Measurements from ENCODE around the gene SLC22A23.
"Not testable (repeated sequence)": the region's sequence is repeated elsewhere in the genome, so short reads cannot be mapped to it uniquely, and the experiment has no call there.

SLC22A23 gene

DNA sequence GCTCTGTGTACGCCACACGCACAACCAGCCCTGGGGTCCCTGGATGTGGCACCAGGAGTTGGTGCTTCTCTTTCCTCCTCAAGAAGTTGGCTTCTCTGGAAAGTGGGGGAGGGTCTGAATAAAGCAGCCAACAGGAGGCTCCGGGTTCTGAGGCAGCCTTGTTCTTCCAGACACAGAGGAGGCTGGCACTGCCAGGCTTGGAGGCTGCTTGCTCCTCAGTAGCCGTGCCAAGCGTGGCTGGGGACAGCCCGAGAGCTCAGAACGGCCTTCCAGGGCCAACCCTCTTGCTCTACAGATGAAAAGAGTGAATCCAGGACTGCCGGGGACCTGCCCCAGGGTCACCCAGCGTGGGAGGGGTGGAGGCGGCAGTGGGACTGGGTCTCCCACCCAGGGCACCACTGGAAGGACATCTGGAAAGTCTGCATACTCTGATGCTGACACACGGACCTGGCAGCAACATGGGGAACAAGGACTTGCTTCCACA lies 70.4 kb downstream of the SLC22A23 start:
- H3K36me3 ChIP-seq (ENCODE audit: control insufficient read depth, insufficient read depth, low read length): no peaks in the 10 kb centered on the region
- no peak overlapping the region for H3K4me3 ChIP-seq (ENCODE audit: low read length)
- no peaks in the 10 kb centered on the region for H3K27me3 ChIP-seq (ENCODE audit: control insufficient read depth, insufficient read depth, low read length)
- H3K4me1 ChIP-seq (ENCODE audit: control insufficient read depth, insufficient read depth, low read length): peaks cover 3% of the 10 kb centered on the region
- peak overlapping the region; percentile 51 for H3K27ac ChIP-seq (ENCODE audit: low read depth, low read length)
- no peak overlapping the region for H3K9ac ChIP-seq (ENCODE audit: low read length)

DNA sequence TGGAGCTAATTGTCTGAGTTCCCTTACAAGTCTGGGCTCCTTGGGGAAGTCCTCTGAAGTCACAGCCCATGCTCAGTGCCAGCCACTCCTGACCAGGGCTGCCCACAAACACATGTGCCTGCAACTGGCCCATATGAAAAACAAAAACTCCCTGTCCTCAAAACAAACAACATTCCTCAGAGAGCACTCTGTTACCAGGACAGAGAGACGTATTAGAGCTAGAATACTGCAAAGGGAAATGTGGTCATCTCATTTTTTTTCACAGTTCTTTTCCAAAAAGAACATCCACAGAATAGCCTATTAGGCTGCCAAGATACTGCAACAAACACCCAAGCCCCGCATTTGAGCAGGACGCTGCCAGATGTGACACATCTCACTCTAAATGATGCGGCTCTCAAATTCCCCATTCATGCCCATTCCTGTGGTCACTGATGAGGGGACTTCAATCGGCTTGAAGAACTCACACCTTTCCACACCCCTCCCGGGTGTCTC lies 71.1 kb downstream of the SLC22A23 start:
- Histone ChIP-seq H3K27ac (ENCODE audit: low read depth, low read length) (peak overlapping the region; percentile 51), H3K9ac (ENCODE audit: low read length) (no peak overlapping the region)

DNA sequence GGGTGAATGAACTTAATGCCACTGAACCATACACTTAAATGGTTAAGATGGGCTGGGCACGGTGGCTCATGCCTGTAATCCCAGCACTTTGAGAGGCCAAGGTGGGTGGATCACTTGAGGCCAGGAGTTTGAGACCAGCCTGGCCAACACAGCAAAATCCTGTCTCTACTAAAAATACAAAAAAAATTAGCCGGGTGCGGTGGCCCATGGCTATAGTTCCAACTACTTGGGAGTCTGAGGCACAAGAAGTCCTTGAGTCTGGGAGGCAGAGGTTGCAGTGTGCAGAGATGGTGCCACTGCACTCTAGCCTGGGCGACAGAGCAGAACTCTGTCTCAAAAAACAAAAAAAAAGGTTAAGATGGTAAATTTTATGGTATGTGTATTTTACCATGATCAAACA lies 71.7 kb downstream of the SLC22A23 start:
- not testable (repeated sequence) for H3K27ac ChIP-seq (ENCODE audit: low read depth, low read length); H3K36me3 ChIP-seq (ENCODE audit: control insufficient read depth, insufficient read depth, low read length); H3K9ac ChIP-seq (ENCODE audit: low read length); H3K4me1 ChIP-seq (ENCODE audit: control insufficient read depth, insufficient read depth, low read length); H3K4me3 ChIP-seq (ENCODE audit: low read length); H3K27me3 ChIP-seq (ENCODE audit: control insufficient read depth, insufficient read depth, low read length)

More for the DNA sequence above, 71.1 kb downstream of the SLC22A23 start:
- Histone ChIP-seq H3K36me3 (ENCODE audit: control insufficient read depth, insufficient read depth, low read length) (no peaks in the 10 kb centered on the region), H3K4me3 (ENCODE audit: low read length) (no peak overlapping the region), H3K27me3 (ENCODE audit: control insufficient read depth, insufficient read depth, low read length) (no peaks in the 10 kb centered on the region), H3K4me1 (ENCODE audit: control insufficient read depth, insufficient read depth, low read length) (peaks cover 3% of the 10 kb centered on the region)

DNA sequence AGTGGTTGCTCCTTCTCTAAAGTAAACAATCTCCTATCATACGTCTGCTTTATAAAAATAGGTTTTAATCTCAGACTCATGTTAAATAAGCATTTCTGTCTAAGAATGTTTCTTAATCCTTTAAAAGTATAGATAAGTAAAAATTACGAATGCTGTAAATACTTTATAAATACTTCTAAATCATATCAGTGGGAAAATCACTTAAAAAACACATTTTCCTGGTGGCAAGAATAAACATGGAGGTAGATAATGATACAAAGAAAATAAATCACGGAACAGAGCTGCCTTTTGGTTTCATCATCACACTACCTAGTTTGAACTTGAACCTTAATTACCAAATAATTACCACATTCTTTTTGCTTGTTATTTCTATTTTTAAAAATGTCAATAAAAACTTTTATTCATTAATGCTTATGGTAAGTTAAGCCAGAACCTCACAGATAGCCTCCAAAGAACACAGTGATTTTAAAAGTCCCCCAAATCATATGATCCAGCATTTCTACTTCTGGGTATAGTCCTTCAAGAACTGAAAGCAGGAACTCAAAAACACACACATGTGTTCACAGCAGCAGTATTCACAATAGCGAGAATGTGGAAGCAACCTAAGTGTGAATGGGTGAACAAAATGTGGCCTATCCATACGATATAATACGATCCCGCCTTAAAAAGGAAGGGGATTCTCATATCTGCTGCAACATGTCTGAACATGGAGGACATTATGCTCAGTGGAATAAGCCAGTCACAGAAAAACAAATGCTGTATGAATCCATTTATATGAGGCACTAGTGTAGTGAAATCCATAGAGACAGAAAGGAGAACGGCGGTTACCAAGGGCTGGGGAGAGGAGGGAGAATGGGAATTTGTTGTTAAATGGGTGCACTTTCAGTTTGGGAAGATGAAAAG lies 72.4 kb downstream of the SLC22A23 start:
- Histone ChIP-seq H3K4me1 (ENCODE audit: control insufficient read depth, insufficient read depth, low read length) (peaks cover 3% of the 10 kb centered on the region), H3K9ac (ENCODE audit: low read length) (no peak overlapping the region), H3K27me3 (ENCODE audit: control insufficient read depth, insufficient read depth, low read length) (no peaks in the 10 kb centered on the region), H3K36me3 (ENCODE audit: control insufficient read depth, insufficient read depth, low read length) (no peaks in the 10 kb centered on the region), H3K27ac (ENCODE audit: low read depth, low read length) (no peak overlapping the region), H3K4me3 (ENCODE audit: low read length) (no peak overlapping the region)

DNA sequence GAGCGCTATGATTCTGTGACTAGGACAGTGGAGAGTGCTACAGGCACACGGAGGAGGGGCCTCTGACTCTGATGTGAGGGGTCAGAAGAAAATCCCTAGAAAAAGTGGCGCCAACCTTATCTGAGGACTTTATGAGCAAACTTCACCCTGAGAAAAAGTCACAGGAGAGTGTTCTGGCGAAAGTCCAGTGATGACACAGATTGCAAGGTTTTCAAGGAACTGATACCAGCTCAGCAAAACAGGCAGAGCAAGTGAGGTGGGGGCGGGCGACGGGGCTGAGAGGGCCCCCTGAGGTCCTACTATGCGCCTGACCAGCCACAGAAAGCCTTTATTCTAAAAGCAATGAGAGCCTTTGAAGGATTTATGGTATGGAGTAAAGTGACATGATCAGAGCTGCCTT lies 73.3 kb downstream of the SLC22A23 start:
- H3K27ac ChIP-seq (ENCODE audit: low read depth, low read length): no peak overlapping the region
- no peaks in the 10 kb centered on the region for H3K27me3 ChIP-seq (ENCODE audit: control insufficient read depth, insufficient read depth, low read length)
- peaks cover 3% of the 10 kb centered on the region for H3K4me1 ChIP-seq (ENCODE audit: control insufficient read depth, insufficient read depth, low read length)
- H3K9ac ChIP-seq (ENCODE audit: low read length): no peak overlapping the region
- no peak overlapping the region for H3K4me3 ChIP-seq (ENCODE audit: low read length)
- H3K36me3 ChIP-seq (ENCODE audit: control insufficient read depth, insufficient read depth, low read length): no peaks in the 10 kb centered on the region

DNA sequence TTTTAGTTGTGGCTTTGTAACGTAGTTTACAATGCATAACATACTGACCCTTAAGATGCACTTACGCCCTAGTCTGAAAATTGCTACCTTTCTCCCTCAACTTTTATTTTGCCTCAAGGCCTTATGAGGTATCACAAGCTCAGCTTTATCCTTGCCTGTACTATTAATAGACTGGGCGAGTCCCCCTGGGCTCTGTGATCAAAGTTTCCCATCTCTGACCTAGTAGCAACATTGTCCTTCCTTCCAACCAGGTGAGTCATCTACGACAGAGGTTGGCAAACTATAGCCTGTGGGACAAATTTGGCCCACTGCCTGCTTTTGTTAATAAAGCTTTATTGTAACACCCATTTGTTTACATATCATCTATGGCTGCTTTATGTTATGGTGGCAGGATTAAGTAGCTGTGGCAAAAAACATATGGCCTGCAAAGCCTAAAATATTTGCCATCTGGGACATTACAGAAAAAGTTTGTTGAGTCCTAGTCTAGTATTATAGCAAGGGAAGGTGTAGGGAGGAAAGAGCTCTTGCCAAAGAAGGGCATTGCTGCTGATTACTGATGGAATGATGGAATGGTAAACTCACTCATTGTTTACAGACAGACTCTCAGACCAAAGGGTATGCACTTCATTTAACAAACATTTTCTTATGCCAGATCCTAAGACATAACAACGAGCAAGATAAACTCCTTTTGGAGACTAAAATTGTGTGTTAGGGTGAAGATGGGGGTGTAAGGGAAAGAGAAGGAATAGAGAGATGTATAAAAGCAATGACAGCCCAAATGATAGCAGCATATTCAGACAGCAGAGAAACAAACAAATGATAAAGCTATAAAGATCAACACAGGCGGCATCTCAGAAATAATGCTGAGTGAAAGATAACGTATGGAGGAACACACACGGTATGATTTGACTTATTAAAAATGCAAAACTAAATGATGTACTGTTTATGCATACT lies 74.2 kb downstream of the SLC22A23 start:
- H3K36me3 ChIP-seq (ENCODE audit: control insufficient read depth, insufficient read depth, low read length): no peaks in the 10 kb centered on the region
- no peaks in the 10 kb centered on the region for H3K27me3 ChIP-seq (ENCODE audit: control insufficient read depth, insufficient read depth, low read length)
- peaks cover 3% of the 10 kb centered on the region for H3K4me1 ChIP-seq (ENCODE audit: control insufficient read depth, insufficient read depth, low read length)
- H3K27ac ChIP-seq (ENCODE audit: low read depth, low read length): no peak overlapping the region
- H3K9ac ChIP-seq (ENCODE audit: low read length): no peak overlapping the region
- H3K4me3 ChIP-seq (ENCODE audit: low read length): no peak overlapping the region

DNA sequence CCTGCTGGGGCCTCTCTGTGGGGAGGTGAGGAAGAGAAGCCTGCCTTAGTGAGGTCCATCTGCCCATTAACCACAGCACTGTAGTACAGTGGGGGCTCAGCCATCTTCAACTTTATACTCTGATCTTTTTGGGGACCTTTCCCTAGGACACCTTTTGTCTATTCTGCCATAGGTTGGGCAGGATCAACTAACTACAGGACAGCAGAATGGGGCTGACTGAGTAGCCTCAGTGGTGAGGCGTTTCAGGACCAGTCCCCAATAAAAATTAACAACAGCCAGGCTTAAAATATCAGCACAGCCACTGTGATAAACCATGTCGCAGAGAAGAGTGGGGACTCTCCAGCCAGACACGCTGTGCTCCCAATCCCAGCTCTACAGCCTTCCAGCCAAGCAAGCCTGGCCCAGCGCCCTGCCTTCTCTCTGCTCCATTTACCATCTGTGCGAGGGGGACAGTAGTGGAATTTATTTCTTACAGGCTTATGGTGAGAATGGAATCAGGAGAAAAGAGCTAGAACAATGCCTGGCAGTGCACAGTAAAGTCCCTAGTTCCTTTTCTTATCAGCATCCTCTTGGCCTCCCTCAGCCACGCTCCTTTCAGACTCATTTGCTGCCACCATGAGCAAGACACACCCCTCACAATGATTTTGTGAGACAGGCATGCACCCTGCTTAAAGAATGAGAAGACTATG lies 75.5 kb downstream of the SLC22A23 start:
- Histone ChIP-seq H3K4me3 (ENCODE audit: low read length) (no peak overlapping the region), H3K36me3 (ENCODE audit: control insufficient read depth, insufficient read depth, low read length) (no peaks in the 10 kb centered on the region), H3K27ac (ENCODE audit: low read depth, low read length) (no peak overlapping the region), H3K27me3 (ENCODE audit: control insufficient read depth, insufficient read depth, low read length) (no peaks in the 10 kb centered on the region), H3K9ac (ENCODE audit: low read length) (no peak overlapping the region), H3K4me1 (ENCODE audit: control insufficient read depth, insufficient read depth, low read length) (peaks cover 3% of the 10 kb centered on the region)

DNA sequence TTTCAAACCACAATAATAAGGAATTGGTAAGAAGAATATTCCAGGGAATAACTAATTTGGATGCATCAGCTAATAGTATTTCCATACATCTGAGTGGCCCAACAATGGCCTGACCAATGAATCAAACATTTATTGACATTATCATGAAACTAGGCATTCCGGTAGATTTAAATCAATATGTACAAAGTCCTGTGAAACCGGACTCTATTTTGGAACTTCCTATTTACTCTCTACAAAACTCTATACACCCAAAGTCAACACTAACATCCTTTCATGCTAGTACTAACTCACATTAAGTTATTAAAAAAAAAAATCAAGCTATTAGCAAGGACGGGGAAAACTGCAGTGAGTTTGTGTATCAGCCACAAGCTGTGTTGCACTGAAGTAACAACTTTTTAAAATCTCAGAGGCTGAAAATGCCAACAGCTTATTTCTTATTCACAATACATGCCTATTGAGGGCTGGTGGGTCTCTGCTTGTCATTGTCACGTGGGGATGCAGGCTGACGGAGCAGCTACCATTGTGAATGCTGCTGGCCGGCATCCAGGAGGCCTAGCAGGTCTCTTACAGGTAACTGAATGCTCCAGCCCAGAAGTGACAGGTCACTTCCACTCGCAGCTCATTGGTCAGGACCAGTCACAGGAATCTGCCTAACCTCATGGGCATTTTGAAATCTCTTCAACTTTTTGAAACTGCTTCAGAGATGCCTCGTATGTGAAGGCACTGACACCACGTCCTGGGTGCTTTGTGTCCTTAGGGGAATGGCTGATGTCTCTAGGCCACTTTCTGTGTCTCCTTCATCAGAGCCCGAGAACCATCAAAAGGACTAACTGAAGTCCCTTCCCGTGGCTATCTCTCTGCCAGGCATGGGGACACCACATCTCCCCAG lies 76.3 kb downstream of the SLC22A23 start:
- H3K36me3 ChIP-seq (ENCODE audit: control insufficient read depth, insufficient read depth, low read length): no peaks in the 10 kb centered on the region
- H3K27ac ChIP-seq (ENCODE audit: low read depth, low read length): no peak overlapping the region
- no peaks in the 10 kb centered on the region for H3K27me3 ChIP-seq (ENCODE audit: control insufficient read depth, insufficient read depth, low read length)
- H3K4me1 ChIP-seq (ENCODE audit: control insufficient read depth, insufficient read depth, low read length): peaks cover 3% of the 10 kb centered on the region
- H3K9ac ChIP-seq (ENCODE audit: low read length): no peak overlapping the region
- no peak overlapping the region for H3K4me3 ChIP-seq (ENCODE audit: low read length)

DNA sequence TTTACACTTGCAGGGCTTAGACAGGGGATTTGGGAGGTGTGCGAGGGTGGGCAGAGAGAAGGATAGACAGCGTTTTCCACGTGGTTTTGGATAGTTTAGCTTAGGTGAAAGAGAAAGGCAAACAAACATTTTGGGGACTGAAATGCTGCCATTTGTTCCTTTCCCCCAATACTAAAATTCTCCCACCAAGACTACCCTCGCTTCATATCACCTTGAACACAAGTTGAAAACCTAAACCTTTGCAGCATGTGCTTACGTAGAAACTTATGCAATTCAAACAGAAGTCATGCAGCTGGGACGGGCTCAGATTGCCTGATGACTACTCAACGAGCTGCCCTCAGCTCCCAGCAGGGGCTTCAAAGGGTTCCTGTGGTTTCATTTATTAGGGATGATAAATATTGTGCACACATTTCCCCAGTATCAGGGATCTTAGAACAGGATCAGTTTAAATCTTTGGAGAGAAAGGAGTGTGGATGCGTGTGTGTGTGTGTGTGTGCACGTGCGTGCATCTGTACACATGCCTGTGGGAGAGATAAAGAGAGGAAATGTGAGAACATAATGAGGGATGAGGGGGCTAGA lies 77.3 kb downstream of the SLC22A23 start:
- no peak overlapping the region for H3K27ac ChIP-seq (ENCODE audit: low read depth, low read length)
- H3K9ac ChIP-seq (ENCODE audit: low read length): no peak overlapping the region
- no peaks in the 10 kb centered on the region for H3K27me3 ChIP-seq (ENCODE audit: control insufficient read depth, insufficient read depth, low read length)
- H3K4me1 ChIP-seq (ENCODE audit: control insufficient read depth, insufficient read depth, low read length): peaks cover 3% of the 10 kb centered on the region
- H3K4me3 ChIP-seq (ENCODE audit: low read length): no peak overlapping the region
- H3K36me3 ChIP-seq (ENCODE audit: control insufficient read depth, insufficient read depth, low read length): no peaks in the 10 kb centered on the region

DNA sequence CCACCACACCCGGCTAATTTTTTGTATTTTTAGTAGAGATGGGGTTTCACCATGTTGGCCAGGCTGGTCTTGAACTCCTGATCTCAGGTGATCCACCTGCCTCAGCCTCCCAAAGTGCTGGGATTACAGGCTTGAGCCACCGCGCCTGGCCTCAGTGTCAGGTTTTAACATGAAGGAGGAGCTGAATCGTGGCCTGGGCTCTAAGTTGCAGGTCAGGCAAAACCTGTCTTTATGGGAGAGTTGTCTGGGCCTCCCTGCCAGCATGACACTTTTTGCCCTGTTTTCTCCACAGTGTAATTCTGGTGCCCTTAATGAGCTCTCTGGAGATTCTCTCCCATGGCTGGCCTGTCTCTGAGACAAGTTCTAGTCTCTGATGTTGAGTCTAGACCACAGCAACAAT lies 78.0 kb downstream of the SLC22A23 start:
- H3K27ac ChIP-seq (ENCODE audit: low read depth, low read length); H3K27me3 ChIP-seq (ENCODE audit: control insufficient read depth, insufficient read depth, low read length); H3K36me3 ChIP-seq (ENCODE audit: control insufficient read depth, insufficient read depth, low read length); H3K4me1 ChIP-seq (ENCODE audit: control insufficient read depth, insufficient read depth, low read length); H3K9ac ChIP-seq (ENCODE audit: low read length); H3K4me3 ChIP-seq (ENCODE audit: low read length): not testable (repeated sequence)

DNA sequence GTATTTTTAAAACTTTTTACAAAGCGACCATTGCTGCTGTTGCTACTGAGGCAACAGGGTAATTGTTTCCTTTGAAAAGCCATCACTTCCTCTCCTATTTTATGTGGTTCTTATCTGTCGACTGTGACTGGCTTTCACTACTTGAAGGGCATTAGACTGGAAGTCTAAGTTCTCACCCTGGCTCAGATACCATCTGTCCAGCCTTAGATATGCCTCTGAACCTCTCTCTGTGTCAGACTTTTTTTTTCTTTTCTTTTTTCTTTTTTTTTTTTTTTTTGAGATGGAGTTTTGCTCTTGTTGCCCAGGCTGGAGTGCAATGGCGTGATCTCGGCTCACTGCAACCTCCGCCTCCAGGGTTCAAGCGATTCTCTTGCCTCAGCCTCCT lies 78.5 kb downstream of the SLC22A23 start:
- H3K27me3 ChIP-seq (ENCODE audit: control insufficient read depth, insufficient read depth, low read length); H3K4me3 ChIP-seq (ENCODE audit: low read length); H3K4me1 ChIP-seq (ENCODE audit: control insufficient read depth, insufficient read depth, low read length); H3K36me3 ChIP-seq (ENCODE audit: control insufficient read depth, insufficient read depth, low read length); H3K27ac ChIP-seq (ENCODE audit: low read depth, low read length); H3K9ac ChIP-seq (ENCODE audit: low read length): not testable (repeated sequence)

All from rectal smooth muscle tissue (tissue), 1 donor.